Measurements from ENCODE around the gene SUN3. TPM values are rescaled to one million over a fixed set of nuclear protein-coding genes. Genes with fewer than 3 reads are reported as not detected.

SUN3 gene
- total RNA-seq (2022; extraction: Qiagen RNA extraction) = 0.19 TPM in 1 of 5 replicates, not detected in the others

GRCh38 chr7:48028938-48029337 is at the start of gene SUN3:
Gene SUN3, minus strand, starts transcription at chr7:48029107. Its CDS starts 169 bp downstream, at chr7:48028938.

GRCh38 chr7:48035301-48035966 is 6.5 kb upstream of the SUN3 start, which contains the start of gene C7orf57:
Gene C7orf57, plus strand, starts transcription at chr7:48035543. Its CDS starts 766 bp downstream, at chr7:48036309.

GRCh38 chr7:47979145-47979831 is 49.6 kb downstream of the SUN3 start, which contains the start of gene HUS1:
Gene HUS1, minus strand, starts transcription at chr7:47979615. Its CDS starts 96 bp downstream, at chr7:47979519.

GRCh38 chr7:47948141-47948790 is 80.6 kb downstream of the SUN3 start, which contains the start of gene PKD1L1:
Gene PKD1L1, minus strand, starts transcription at chr7:47948466. Its CDS starts 26 bp downstream, at chr7:47948440.

Other genes starting within 250 kb of the SUN3 start
- 0.07 to 0.44 TPM (median 0.32 TPM) in 5 replicates for gene PKD1L1, start 80.6 kb downstream of the SUN3 start, total RNA-seq (2022; extraction: Qiagen RNA extraction)
- 16.2 to 20.6 TPM (median 18.0 TPM) in 5 replicates for gene HUS1, start 49.5 kb downstream of the SUN3 start, total RNA-seq (2022; extraction: Qiagen RNA extraction)
- gene C7orf57, start 6.4 kb upstream of the SUN3 start, total RNA-seq (2022; extraction: Qiagen RNA extraction) = 0.24 to 0.45 TPM (median 0.31 TPM) in 5 replicates
- 58.2 to 97.8 TPM (median 77.8 TPM) in 5 replicates for gene UPP1, start 60.2 kb upstream of the SUN3 start, total RNA-seq (2022; extraction: Qiagen RNA extraction)
- gene ABCA13, start 142.4 kb upstream of the SUN3 start, total RNA-seq (2022; extraction: Qiagen RNA extraction) = 0.04 to 0.08 TPM (median 0.05 TPM) in 4 of 5 replicates, not detected in the other